Psoas muscle (tissue), 8 donors: ENCODE measurements around the gene ABCC1. TPM values are rescaled to one million over a fixed set of nuclear protein-coding genes. Genes with fewer than 3 reads are reported as not detected.

Experiments used
- ATAC-seq, 4 donors: fragments of 200-7000 bp; cut with Tn5 transposase; one replicate each; pipeline ENCODE4 v1.9.1; 2020; ENCODE audit warnings: moderate library complexity in 3 of 4, mild to moderate bottlenecking in 2 of 4
- DNase-seq, 2 donors: peaks; one replicate each; pipeline ENCODE4 v3.0.0-alpha.2; 2020
- H3K27ac ChIP-seq: fragments of 200-600 bp; one replicate; pipeline ENCODE4 v1.8.0; 2022
- H3K27me3 ChIP-seq, 3 donors: fragments of 200-600 bp in 1 of 3; one replicate each; pipeline versions ENCODE4 v1.6.1 to v1.8.0; 2013 to 2022; ENCODE audit warnings: low read length in 2 of 3, mild to moderate bottlenecking in 2 of 3, moderate library complexity in 1 of 3; ENCODE audit not compliant: insufficient read depth in 3 of 3
- H3K36me3 ChIP-seq, 2 donors: fragments of 200-600 bp in 1 of 2; one replicate each; pipeline versions ENCODE4 v1.6.1 to v1.8.0; 2013 to 2022; ENCODE audit warnings: low read depth in 1 of 2, mild to moderate bottlenecking in 1 of 2, moderate library complexity in 1 of 2; ENCODE audit not compliant: insufficient read depth in 1 of 2
- H3K4me1 ChIP-seq: fragments of 200-600 bp; one replicate; pipeline ENCODE4 v1.8.0; 2022
- H3K4me3 ChIP-seq: fragments of 200-600 bp; one replicate; pipeline ENCODE4 v1.8.0; 2022; ENCODE audit warnings: mild to moderate bottlenecking
- H3K9me3 ChIP-seq: fragments of 200-600 bp; one replicate; pipeline ENCODE4 v1.8.0; 2022
- CTCF ChIP-seq: fragments of 200-600 bp; IDR thresholded peaks from one replicate; pipeline ENCODE4 v1.8.0; 2022; ENCODE audit warnings: antibody characterized with exemption
- WGBS, 3 donors: extraction: QIAGEN DNeasy Blood & Tissue Kit; methylation state at CpG; one replicate each; pipeline versions ENCODE4 v1.1.6 to v1.1.7; 2013; 5-methylcytosine and 5-hydroxymethylcytosine counted together
- intact Hi-C, 2 donors: fragments of 100-400 bp; cut with DNase I; formaldehyde crosslinking; loops; one replicate each; pipeline versions ENCODE4 v1.11.0 to v1.14.2; 2022
- polyA plus RNA-seq, 3 donors: library from polyadenylated mRNA; stranded (reverse); fragments of 200-250 nt; gene quantifications; one replicate each; pipeline ENCODE4 v1.2.3, GENCODE V29; 2013
- total RNA-seq, 4 donors: library from RNA; stranded (reverse); fragmentation: NEBNext Ultra II Directional in 2 of 4; extraction: Animal tissue kit (Norgen Biotek cat#: 25700) in 2 of 4; gene quantifications; one replicate each; pipeline versions ENCODE4 v1.2.1 to v1.2.4, GENCODE V29; 2021 to 2023
- donor health status: healthy with polysubstance abuse.
- donor health status: DM: no; HTN: no; CAD: no; lungs with moderate emphysema.
- donor health status: Bipolar disorder and iron deficiency.
- donor health status: healthy.
- donor health status: DM: yes; HTN: yes; CAD: no.
- donor health status: DM: no; HTN: no; CAD: no.
- donor health status: DM: no; HTN: no; CAD: no.
- donor health status: DM: yes; HTN: yes; CAD: no.

Gene ABCC1
- total and polyA plus RNA-seq, 7 donors: 7.4 to 36.5 (median 20.5) TPM

GRCh38 chr16:16143038-16143763 is 193.8 kb downstream of the ABCC1 start:
- Histone ChIP-seq H3K27me3 (no peaks in the 10 kb centered on the region), H3K36me3 (peaks cover 2 to 58% of the 10 kb centered on the region in 2 donors), H3K9me3 (no peaks in the 10 kb centered on the region), H3K27ac (no peak overlapping the region), H3K4me1 (no peaks in the 10 kb centered on the region), H3K4me3 (no peak overlapping the region)
- intact Hi-C loops: no loop called here
- WGBS, 3 donors: 90 to 93% (median 92%) methylated on average over 15 of the region's 15 CpGs
- TF ChIP-seq CTCF: no peak
- ATAC-seq (no peak), DNase-seq (no peak)

GRCh38 chr16:16143931-16144330 is 194.5 kb downstream of the ABCC1 start:
- WGBS, 3 donors: 80 to 87% (median 81%) methylated on average over 8 of the region's 8 CpGs
- Histone ChIP-seq H3K27ac (peak overlapping the region; percentile 61), H3K4me3 (no peak overlapping the region), H3K4me1 (no peaks in the 10 kb centered on the region), H3K27me3 (no peaks in the 10 kb centered on the region), H3K36me3 (peaks cover 2 to 51% of the 10 kb centered on the region in 2 donors), H3K9me3 (no peaks in the 10 kb centered on the region)
- intact Hi-C loops: no loop called here
- peak in 3 of 4 donors; percentile 6 to 28 (median 17) for ATAC-seq
- no peak for DNase-seq
- no peak for TF ChIP-seq CTCF

GRCh38 chr16:16144416-16144815 is 195.0 kb downstream of the ABCC1 start:
- Histone ChIP-seq H3K27ac (peak overlapping the region; percentile 61), H3K4me1 (no peaks in the 10 kb centered on the region), H3K9me3 (no peaks in the 10 kb centered on the region), H3K36me3 (peaks cover 2 to 46% of the 10 kb centered on the region in 2 donors), H3K27me3 (no peaks in the 10 kb centered on the region), H3K4me3 (no peak overlapping the region)
- no peak for TF ChIP-seq CTCF
- 54 to 65% (median 64%) methylated on average over 5 of the region's 5 CpGs for WGBS, 3 donors
- ATAC-seq (peak; percentile 63 to 91 (median 87)), DNase-seq (no peak)
- intact Hi-C loops: no loop called here

GRCh38 chr16:16145286-16145685 is 195.9 kb downstream of the ABCC1 start:
- intact Hi-C loops: no loop called here

More at GRCh38 chr16:16145286-16145685, 195.9 kb downstream of the ABCC1 start:
- H3K9me3 ChIP-seq: no peaks in the 10 kb centered on the region
- H3K4me3 ChIP-seq: no peak overlapping the region
- ATAC-seq (no peak), DNase-seq (no peak)
- no peak for TF ChIP-seq CTCF
- 88 to 94% (median 92%) methylated on average over 5 of the region's 5 CpGs for WGBS, 3 donors
- H3K36me3 ChIP-seq: peaks cover 2 to 37% of the 10 kb centered on the region in 2 donors
- no peaks in the 10 kb centered on the region for H3K27me3 ChIP-seq
- H3K4me1 ChIP-seq: peaks cover 8% of the 10 kb centered on the region
- no peak overlapping the region for H3K27ac ChIP-seq
